Transverse colon (tissue), 3 donors: Measurements from ENCODE around the gene KSR1.

ENCODE experiments used
- POLR2A ChIP-seq: fragments of 450-650 bp; IDR thresholded peaks from one replicate; pipeline ENCODE4 v1.6.1; 2016; ENCODE audit warnings: antibody characterized with exemption, mild to moderate bottlenecking, moderate library complexity
- TF ChIP-seq, protein P1 (sequence below), 5 experiments: fragments of 200-600 bp in 3 of 5; fragments of 450-650 bp in 2 of 5; sonication (generic) in 3 of 5; IDR thresholded peaks; 1 replicate in 2 of 5; 2 replicates in 3 of 5; pipeline ENCODE4 v1.5.1; 2016 to 2017; ENCODE audit warnings: antibody characterized with exemption in 5 of 5, inconsistent platforms in 3 of 5, mild to moderate bottlenecking in 2 of 5, moderate library complexity in 1 of 5

DNA sequence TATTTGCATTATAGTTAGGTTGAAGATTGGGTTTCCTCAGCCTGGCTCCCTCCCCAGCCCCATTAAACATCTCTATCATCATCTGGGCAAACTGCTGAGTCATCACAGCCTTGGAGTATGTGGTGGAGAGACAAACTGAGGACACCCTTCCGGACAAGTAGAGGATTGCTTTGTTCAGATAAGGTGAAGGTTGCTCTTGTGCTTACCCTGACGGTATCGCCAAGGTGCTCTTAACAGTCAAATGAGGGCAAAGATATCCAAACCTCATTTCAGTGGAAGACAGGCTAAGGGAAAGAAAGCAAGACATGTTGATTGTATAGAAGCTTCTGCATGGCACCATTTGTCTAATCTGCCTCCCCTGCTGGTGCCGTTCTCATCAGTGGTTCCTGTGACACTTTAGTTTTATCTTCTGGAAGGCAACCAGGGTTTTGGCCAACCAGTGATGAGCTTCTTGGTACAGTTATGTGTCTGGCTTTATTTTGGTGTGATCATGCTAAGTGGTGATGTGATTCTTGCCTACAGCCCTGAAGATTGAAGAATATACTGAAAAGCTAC lies 117.8 kb downstream of the KSR1 start:
- no peak for TF ChIP-seq POLR2A
- TF ChIP-seq, protein P1, sequence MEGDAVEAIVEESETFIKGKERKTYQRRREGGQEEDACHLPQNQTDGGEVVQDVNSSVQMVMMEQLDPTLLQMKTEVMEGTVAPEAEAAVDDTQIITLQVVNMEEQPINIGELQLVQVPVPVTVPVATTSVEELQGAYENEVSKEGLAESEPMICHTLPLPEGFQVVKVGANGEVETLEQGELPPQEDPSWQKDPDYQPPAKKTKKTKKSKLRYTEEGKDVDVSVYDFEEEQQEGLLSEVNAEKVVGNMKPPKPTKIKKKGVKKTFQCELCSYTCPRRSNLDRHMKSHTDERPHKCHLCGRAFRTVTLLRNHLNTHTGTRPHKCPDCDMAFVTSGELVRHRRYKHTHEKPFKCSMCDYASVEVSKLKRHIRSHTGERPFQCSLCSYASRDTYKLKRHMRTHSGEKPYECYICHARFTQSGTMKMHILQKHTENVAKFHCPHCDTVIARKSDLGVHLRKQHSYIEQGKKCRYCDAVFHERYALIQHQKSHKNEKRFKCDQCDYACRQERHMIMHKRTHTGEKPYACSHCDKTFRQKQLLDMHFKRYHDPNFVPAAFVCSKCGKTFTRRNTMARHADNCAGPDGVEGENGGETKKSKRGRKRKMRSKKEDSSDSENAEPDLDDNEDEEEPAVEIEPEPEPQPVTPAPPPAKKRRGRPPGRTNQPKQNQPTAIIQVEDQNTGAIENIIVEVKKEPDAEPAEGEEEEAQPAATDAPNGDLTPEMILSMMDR (IDR thresholded peaks at IDR 0.05): no peak
